GM12891 (cell line): ENCODE data around the gene ACAP1.

Experiments used
- POLR2A ChIP-seq: IDR thresholded peaks from 2 replicates; pipeline ENCODE4 v1.6.1; 2011; ENCODE audit warnings: low read depth, low read length, control low read depth
- POLR2AphosphoS5 ChIP-seq: IDR thresholded peaks from 2 replicates; pipeline ENCODE4 v1.6.1; 2011; ENCODE audit warnings: low read depth, low read length, control low read depth
- POU2F2 ChIP-seq: IDR thresholded peaks from 2 replicates; pipeline ENCODE4 v1.6.1; 2011; ENCODE audit warnings: low read depth, mild to moderate bottlenecking, control low read depth, low read length, moderate library complexity
- SPI1 ChIP-seq: IDR thresholded peaks from 2 replicates; pipeline ENCODE4 v1.6.1; 2011; ENCODE audit warnings: low read depth, low read length, control low read depth
- TAF1 ChIP-seq: IDR thresholded peaks from 2 replicates; pipeline ENCODE4 v1.6.1; 2011; ENCODE audit warnings: low read depth, low read length, control low read depth

DNA sequence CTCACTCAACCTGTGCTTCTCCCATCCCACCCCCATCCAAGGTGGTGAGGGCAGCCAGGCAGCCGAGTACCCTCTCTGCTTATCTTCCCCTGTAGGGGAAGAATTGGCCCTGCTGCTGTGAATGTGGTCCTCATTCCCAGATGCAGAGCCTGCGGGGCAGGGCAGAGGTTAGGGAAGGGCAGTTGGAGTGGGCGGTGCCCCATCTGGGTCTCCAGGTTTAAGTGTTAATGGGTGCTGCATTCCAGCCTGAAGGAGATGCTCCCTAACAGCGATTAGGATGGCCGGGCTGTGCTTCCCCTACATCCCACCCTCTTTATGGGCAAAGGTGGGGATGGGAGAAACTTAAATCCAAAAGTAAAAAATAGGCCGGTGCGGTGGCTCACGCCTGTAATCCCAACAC lies 30.8 kb downstream of the ACAP1 start:
- TF ChIP-seq POLR2A, result no peak
- no peak for TF ChIP-seq POLR2AphosphoS5
- TF ChIP-seq SPI1, result no peak
- no peak for TF ChIP-seq TAF1
- TF ChIP-seq POU2F2, result no peak
